GM18498 (cell line): ENCODE data around the gene NOS2.
"Not testable (repeated sequence)": the region's sequence is repeated elsewhere in the genome, so short reads cannot be mapped to it uniquely, and the experiment has no call there.

Experiments used
- ATAC-seq: cut with Tn5 transposase; IDR thresholded peaks from one replicate; pipeline ENCODE4 v1.9.1; 2021; ENCODE audit warnings: mild to moderate bottlenecking, moderate library complexity; ENCODE audit not compliant: unreplicated experiment

NOS2 gene

DNA sequence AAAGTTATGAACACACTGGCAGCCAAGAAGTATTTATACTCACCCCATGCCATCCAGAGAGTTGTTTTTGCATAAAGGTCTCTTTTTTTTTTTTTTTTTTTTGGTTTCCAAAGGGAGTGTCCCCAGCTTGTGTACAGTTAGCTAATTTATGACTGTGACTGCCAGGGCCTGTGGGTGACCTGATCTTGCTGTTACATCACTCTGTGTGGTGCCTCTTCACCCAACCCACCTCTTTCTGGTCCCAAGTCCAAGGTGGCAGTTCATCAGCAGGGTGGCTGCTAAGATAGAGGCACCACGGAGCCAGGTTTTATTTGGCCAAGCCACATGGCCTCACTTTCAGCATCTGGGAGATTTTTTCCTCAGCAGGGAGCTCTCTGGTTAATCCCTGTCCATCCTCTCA, at the start of gene NOS2:
Gene NOS2, minus strand, starts transcription at position 8 of the 400 bp plus-strand sequence. CDS start 1,720 bp downstream, outside the sequence.
- no peak for ATAC-seq

DNA sequence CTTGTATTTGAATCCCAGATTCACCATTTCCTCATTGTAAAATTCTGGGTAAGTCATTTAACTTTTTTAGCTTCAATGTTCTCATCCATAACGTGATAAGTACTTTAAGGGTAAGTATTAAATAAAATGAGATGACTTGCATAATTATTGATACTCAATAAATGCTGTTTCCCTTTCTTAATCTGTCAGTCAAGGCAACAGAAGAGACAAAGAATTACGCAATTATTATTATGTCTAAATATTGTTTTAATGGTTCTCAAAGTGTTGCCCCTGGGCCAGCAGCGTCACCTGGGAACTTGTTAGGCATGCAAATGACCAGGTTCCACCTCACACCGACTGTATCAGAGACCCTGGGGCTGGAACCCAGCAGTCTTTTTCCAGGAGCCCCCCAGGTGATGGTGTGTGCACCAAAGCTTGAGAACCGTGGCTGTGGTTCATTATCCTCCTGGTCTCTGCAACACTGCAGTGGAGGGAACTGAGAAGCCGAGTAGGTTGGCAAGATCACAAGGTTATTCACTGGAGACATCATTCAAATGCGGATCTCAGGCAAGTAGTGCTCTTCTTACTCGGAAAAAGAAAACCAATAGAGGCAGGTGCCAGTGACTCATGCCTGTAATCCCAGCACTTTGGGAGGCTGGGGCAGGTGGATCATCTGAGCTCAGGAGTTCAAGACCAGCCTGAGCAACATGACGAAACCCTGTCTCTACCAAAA, 49.3 kb upstream of the NOS2 start:
- ATAC-seq, result no peak

- no peak for ATAC-seq
Measured at GRCh38 chr17:27848931-27849330, 48.6 kb upstream of the NOS2 start.

GRCh38 chr17:27846808-27847307, 46.5 kb upstream of the NOS2 start:
- ATAC-seq, result not testable (repeated sequence)

GRCh38 chr17:27846042-27846655, 45.8 kb upstream of the NOS2 start:
- ATAC-seq, result no peak

GRCh38 chr17:27845264-27846041, 45.1 kb upstream of the NOS2 start:
- no peak for ATAC-seq

GRCh38 chr17:27840688-27841087, 40.4 kb upstream of the NOS2 start:
- ATAC-seq, result no peak

GRCh38 chr17:27840406-27840678, 40.0 kb upstream of the NOS2 start:
- ATAC-seq, result not testable (repeated sequence)

- ATAC-seq, result not testable (repeated sequence)
Measured at GRCh38 chr17:27839571-27840405, 39.5 kb upstream of the NOS2 start.

- not testable (repeated sequence) for ATAC-seq
Measured at GRCh38 chr17:27838607-27839006, 38.3 kb upstream of the NOS2 start.

DNA sequence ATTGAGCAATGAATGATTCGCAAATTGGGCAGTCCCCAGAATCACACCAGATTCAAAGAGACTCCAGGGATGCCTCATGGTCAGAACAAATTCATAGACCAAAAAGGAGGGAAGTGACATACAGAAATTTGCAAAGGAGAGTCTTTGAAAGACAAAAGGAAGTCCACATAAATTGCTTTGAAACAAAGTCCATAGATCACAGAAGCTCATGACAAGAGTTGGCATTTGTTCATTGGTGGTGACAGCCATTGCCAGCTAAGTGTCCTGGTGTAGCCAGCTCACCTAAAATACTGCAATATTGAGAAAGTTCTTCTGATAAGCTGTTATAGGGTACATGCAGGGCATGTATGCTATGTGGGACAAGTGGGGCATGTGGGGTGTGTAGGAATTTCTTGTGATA, 37.4 kb upstream of the NOS2 start:
- not testable (repeated sequence) for ATAC-seq

- ATAC-seq, result no peak
Measured at GRCh38 chr17:27836651-27837050, 36.3 kb upstream of the NOS2 start.

DNA sequence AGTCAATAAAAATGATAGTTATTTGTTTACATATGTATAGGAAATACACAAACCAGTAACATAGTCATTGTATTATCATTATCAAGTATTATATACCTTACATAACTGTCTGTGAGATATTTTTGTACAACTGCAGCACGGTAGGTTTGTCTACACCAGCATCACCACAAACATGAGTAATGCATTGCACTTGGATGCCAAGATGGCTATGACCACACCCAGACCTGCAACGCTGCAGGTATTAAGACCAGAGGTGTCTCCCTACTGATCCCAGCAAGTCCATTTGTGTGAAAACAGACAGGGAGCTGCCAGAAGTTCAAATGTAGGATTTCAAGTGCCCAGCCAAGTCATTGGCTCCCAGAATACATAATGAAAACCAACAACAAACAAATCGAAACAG, 34.2 kb upstream of the NOS2 start:
- no peak for ATAC-seq

GRCh38 chr17:27832831-27833230, 32.5 kb upstream of the NOS2 start:
- no peak for ATAC-seq

- not testable (repeated sequence) for ATAC-seq
Measured at GRCh38 chr17:27829888-27830287, 29.6 kb upstream of the NOS2 start.

DNA sequence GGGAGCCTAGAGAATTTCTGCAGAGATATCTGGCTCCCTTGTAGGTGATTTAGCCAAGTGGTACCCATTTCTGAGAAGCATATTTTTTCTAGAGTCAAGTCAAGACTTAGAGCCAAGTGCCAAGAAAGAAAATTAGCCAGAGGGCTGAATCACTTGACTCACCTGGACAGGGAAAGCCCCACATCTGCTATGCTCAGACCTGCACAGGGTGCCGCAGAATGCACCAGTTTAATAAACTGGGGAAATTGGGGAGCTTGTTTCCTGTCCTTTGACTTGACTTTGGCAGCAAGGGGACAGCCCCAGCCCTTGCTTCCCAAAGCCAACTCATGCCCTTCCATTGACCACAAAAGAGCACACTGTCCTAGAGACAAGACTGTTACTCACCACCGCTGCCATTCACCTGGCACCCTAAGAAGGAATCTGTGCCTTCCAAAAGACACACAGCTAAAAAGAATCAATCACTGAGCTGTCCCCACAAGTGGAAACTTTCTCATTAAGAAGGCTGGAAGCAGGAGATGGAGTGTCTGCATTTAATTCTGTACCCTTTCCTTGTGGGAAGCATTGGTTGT, 28.9 kb upstream of the NOS2 start:
- not testable (repeated sequence) for ATAC-seq

- no peak for ATAC-seq
Measured at GRCh38 chr17:27825459-27825858, 25.1 kb upstream of the NOS2 start.

DNA sequence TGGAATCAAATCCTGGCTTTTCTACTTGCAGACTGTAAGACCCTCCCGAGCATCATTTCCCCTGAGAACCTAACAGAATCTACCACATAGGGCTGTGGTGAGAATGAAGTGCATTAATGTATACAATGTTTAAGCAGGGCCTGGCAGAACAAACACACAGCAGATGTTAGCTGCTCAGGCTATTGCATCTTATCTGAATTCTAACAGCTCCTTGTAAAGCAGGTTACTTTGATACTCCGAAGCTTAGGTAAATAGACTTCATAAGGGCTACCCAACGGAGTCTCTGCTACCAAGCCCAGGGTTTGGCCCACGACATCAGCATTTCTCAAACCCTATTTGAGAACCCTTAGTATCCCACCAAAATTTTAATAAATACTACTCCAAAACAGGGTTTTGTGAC, 24.4 kb upstream of the NOS2 start:
- ATAC-seq, result no peak

DNA sequence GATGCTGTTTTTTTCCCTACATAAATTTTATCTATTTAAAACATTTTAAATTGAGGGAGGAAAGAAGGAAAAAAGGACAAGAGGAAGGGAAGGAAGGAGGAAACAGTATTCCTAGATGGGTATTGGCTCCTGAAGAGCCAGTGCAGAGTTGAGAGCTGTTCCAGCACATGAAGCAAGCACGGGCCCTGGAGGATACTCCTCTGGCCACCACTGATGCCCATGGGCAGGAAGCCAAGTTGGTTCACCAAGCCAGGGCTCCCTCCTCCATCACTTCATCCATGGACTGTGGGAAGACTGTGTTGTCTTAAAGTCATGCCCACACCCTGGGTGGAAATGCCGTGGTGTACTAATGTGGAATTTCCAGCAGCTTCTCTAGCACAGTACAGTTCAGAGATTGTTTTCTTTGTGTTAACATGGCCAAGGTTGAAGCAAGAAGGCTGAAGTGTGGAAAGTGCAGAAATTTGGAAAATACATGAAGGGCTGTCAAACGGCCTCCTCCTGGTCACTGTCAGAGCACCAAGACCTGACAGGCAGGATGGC, 23.9 kb upstream of the NOS2 start:
- no peak for ATAC-seq

DNA sequence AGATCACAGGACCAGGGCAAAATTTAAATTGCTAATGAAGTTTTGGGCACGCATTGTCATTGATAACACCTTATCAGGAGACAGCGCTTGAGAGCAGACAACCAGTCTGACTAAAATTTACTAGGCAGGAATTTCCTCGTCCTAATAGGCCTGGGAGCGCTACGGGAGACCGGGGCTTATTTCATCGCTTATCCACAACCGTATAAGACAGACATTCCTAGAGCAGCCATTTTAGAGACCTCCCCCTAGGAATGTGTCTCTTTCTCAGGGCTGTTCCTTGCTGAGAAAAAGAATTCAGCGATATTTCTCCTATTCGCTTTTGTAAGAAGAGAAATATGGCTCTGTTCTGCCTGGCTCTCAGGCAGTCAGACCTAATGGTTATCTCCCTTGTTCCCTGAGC, 21.8 kb upstream of the NOS2 start:
- not testable (repeated sequence) for ATAC-seq
